Lower leg skin (tissue), 3 donors: ENCODE data around the gene CEP128.

Experiments used
- POLR2A ChIP-seq, 2 donors: fragments of 450-650 bp; IDR thresholded peaks; one replicate each; pipeline ENCODE4 v1.6.1; 2016 to 2017; ENCODE audit warnings: antibody characterized with exemption in 2 of 2, mild to moderate bottlenecking in 1 of 2, moderate library complexity in 1 of 2
- TF ChIP-seq, protein P1 (sequence below), 3 donors: fragments of 450-650 bp; IDR thresholded peaks; one replicate each; pipeline ENCODE4 v1.5.1; 2016; ENCODE audit warnings: antibody characterized with exemption in 3 of 3, mild to moderate bottlenecking in 3 of 3, moderate library complexity in 2 of 3

DNA sequence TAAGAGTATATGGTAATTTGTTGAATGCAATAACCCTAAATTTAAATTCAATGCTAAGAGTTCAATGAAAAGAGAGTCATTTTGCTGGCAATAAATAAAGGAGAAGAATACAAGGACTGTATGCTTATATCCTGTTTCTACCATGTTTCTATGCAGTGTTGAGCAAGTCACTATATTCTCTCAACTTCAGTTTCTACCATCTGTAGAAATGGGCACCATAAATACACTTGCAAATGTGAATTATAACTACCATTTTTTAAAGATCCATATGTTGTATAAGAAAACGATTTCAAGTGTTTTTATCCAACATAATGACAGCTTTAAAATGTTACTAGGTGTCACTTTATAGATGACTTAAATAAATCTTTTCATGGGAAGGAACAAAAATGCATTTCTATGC lies 170.3 kb downstream of the CEP128 start:
- TF ChIP-seq, protein P1, sequence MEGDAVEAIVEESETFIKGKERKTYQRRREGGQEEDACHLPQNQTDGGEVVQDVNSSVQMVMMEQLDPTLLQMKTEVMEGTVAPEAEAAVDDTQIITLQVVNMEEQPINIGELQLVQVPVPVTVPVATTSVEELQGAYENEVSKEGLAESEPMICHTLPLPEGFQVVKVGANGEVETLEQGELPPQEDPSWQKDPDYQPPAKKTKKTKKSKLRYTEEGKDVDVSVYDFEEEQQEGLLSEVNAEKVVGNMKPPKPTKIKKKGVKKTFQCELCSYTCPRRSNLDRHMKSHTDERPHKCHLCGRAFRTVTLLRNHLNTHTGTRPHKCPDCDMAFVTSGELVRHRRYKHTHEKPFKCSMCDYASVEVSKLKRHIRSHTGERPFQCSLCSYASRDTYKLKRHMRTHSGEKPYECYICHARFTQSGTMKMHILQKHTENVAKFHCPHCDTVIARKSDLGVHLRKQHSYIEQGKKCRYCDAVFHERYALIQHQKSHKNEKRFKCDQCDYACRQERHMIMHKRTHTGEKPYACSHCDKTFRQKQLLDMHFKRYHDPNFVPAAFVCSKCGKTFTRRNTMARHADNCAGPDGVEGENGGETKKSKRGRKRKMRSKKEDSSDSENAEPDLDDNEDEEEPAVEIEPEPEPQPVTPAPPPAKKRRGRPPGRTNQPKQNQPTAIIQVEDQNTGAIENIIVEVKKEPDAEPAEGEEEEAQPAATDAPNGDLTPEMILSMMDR (IDR thresholded peaks at IDR 0.05), result no peak
- no peak for TF ChIP-seq POLR2A (IDR thresholded peaks at IDR 0.05)
